Erythroblast (primary cell): ENCODE data around the gene TSR3.

Experiments
- GATA1 ChIP-seq: IDR thresholded peaks from 2 replicates; pipeline ENCODE4 v1.6.1; 2011; ENCODE audit warnings: low read depth, mild to moderate bottlenecking, control low read depth, low read length, moderate library complexity
- POLR2A ChIP-seq: IDR thresholded peaks from 2 replicates; pipeline ENCODE4 v1.6.1; 2011; ENCODE audit warnings: mild to moderate bottlenecking, low read length

- TF ChIP-seq POLR2A (no peak), GATA1 (no peak)
Observed at GRCh38 chr16:1311212-1311737, 40.4 kb downstream of the TSR3 start.
